GM13977 (cell line): ENCODE data around the gene CTCFL.

ENCODE experiments used
- DNase-seq: peaks from one replicate; pipeline ENCODE4 v3.0.0; 2012; ENCODE audit warnings: low spot score
- CTCF ChIP-seq: IDR thresholded peaks from 2 replicates; pipeline ENCODE4 v1.5.1; 2012; ENCODE audit warnings: mild to moderate bottlenecking, control low read depth; ENCODE audit not compliant: insufficient read depth; ENCODE audit errors: extremely low read depth, missing control alignments
- in situ Hi-C: fragments of 300-500 bp; cut with MboI; formaldehyde crosslinking; loops from one replicate; pipeline ENCODE4 v1.12.0; 2022; ENCODE audit warnings: low sequenced_read_pairs, low pct_unique_long_range_greater_than_20kb, mixed read lengths, inconsistent platforms; ENCODE audit not compliant: unreplicated experiment

The CTCFL gene

GRCh38 chr20:57468523-57469417 is 56.2 kb downstream of the CTCFL start:
- in situ Hi-C loops, result no loop called here
- TF ChIP-seq CTCF, result no peak
- no peak for DNase-seq

- in situ Hi-C loops, result no loop called here
- DNase-seq, result no peak
- TF ChIP-seq CTCF, result no peak
Observed at GRCh38 chr20:57467742-57468141, 57.2 kb downstream of the CTCFL start.

- in situ Hi-C loops, result no loop called here
- DNase-seq, result no peak
- TF ChIP-seq CTCF, result peak; percentile 55
Observed at GRCh38 chr20:57465943-57466342, 59.0 kb downstream of the CTCFL start.

GRCh38 chr20:57465486-57465885 is 59.5 kb downstream of the CTCFL start:
- in situ Hi-C loops, result no loop called here
- no peak for TF ChIP-seq CTCF
- no peak for DNase-seq

GRCh38 chr20:57464642-57465211 is 60.2 kb downstream of the CTCFL start:
- peak; percentile 2 for TF ChIP-seq CTCF
- no peak for DNase-seq
- in situ Hi-C loops, result no loop called here

GRCh38 chr20:57462781-57463180 is 62.2 kb downstream of the CTCFL start:
- in situ Hi-C loops, result no loop called here
- TF ChIP-seq CTCF, result no peak
- DNase-seq, result no peak
